ELF-1 (cell line): Measurements from ENCODE around the gene SORCS2.

ENCODE experiments used
- DNase-seq: peaks from one replicate; pipeline ENCODE4 v3.0.0-alpha.2; 2016; ENCODE audit warnings: low read depth, low spot score

Gene SORCS2

GRCh38 chr4:7470522-7471128 is 278.3 kb downstream of the SORCS2 start:
- no peak for DNase-seq

GRCh38 chr4:7472442-7473013 is 280.2 kb downstream of the SORCS2 start:
- no peak for DNase-seq

- DNase-seq = no peak
These were observed 280.7 kb downstream of the SORCS2 start for GRCh38 chr4:7473081-7473480.

- DNase-seq = no peak
These were observed 282.0 kb downstream of the SORCS2 start for GRCh38 chr4:7474320-7474719.

GRCh38 chr4:7475207-7475606 is 282.9 kb downstream of the SORCS2 start:
- no peak for DNase-seq

- no peak for DNase-seq
These were observed 284.5 kb downstream of the SORCS2 start for GRCh38 chr4:7476820-7477219.

GRCh38 chr4:7477695-7478094 is 285.4 kb downstream of the SORCS2 start:
- DNase-seq = no peak

- no peak for DNase-seq
These were observed 286.3 kb downstream of the SORCS2 start for GRCh38 chr4:7478665-7479064.

GRCh38 chr4:7480423-7480822 is 288.1 kb downstream of the SORCS2 start:
- DNase-seq = no peak

- no peak for DNase-seq
These were observed 288.9 kb downstream of the SORCS2 start for GRCh38 chr4:7481227-7481626.

- peak; percentile 87 for DNase-seq
These were observed 292.8 kb downstream of the SORCS2 start for GRCh38 chr4:7485096-7485495.

- no peak for DNase-seq
These were observed 293.8 kb downstream of the SORCS2 start for GRCh38 chr4:7486101-7486500.

GRCh38 chr4:7487502-7487901 is 295.2 kb downstream of the SORCS2 start:
- peak; percentile 18 for DNase-seq

- peak; percentile 13 for DNase-seq
These were observed 295.8 kb downstream of the SORCS2 start for GRCh38 chr4:7487998-7488671.

- no peak for DNase-seq
These were observed 299.6 kb downstream of the SORCS2 start for GRCh38 chr4:7491915-7492314.

- DNase-seq = no peak
These were observed 306.3 kb downstream of the SORCS2 start for GRCh38 chr4:7498446-7499200.

- no peak for DNase-seq
These were observed 307.3 kb downstream of the SORCS2 start for GRCh38 chr4:7499661-7500060.

- no peak for DNase-seq
These were observed 308.1 kb downstream of the SORCS2 start for GRCh38 chr4:7500404-7500803.

- DNase-seq = no peak
These were observed 309.0 kb downstream of the SORCS2 start for GRCh38 chr4:7501314-7501713.

GRCh38 chr4:7501873-7502272 is 309.5 kb downstream of the SORCS2 start:
- DNase-seq = no peak

- DNase-seq = no peak
These were observed 311.4 kb downstream of the SORCS2 start for GRCh38 chr4:7503559-7504249.
